Measurements from ENCODE around the gene HIGD2B. TPM values are rescaled to one million over a fixed set of nuclear protein-coding genes. Genes with fewer than 3 reads are reported as not detected.

Gene HIGD2B
- total and polyA plus RNA-seq, 2 of the 13 experiments (the other 11 are each of a cell fraction or from before 2014, with no cell fraction given), result not detected

DNA sequence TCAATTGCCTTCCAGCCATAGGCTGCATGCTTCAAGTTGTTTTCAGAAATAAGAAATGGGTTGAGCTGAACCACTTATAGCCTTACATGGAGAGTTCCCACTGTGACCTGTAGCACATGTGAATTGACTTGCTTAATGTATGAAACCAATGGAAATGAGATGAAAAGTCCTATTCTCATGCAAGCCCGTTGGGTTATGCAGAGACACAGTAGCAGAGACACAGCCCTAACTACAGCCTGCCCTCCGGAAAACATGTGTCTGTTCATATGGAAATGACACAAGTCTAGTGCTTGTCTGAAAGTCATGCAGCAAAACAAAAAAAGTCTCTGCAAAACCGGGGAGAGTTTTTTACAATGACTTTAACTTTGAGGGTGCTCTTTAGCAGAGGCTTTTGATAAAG, 14.5 kb downstream of the HIGD2B start:
- no peak for ATAC-seq
- Histone ChIP-seq H3K36me3 (replicated peaks in 1 of 2; ENCODE audit: control insufficient read depth in 1 of 2, insufficient read depth in 2 of 2, low read length in 2 of 2) (no peaks in the 10 kb centered on the region), H3K79me2 (ENCODE audit: insufficient read depth, low read length) (no peaks in the 10 kb centered on the region), H4K20me1 (ENCODE audit: insufficient read depth, low read length) (no peaks in the 10 kb centered on the region), H3K4me2 (ENCODE audit: low read depth, low read length) (no peak overlapping the region), H3K9ac (ENCODE audit: insufficient read depth, low read depth, low read length) (no peak overlapping the region), H3K27ac (ENCODE audit: extremely low read length, insufficient read depth, low read length) (no peak overlapping the region), H2AFZ (ENCODE audit: low read length) (no peak overlapping the region), H3K4me3 (replicated peaks in 1 of 3; ENCODE audit: insufficient read depth in 1 of 3, low read depth in 2 of 3, low read length in 3 of 3) (no peak overlapping the region), H3K27me3 (ENCODE audit: control insufficient read depth in 1 of 2, insufficient read depth in 2 of 2, low read length in 2 of 2) (peaks cover 0 to 8% of the 10 kb centered on the region in 2 experiments; a peak in 2 of 5 replicates), H3K9me3 (ENCODE audit: low read length) (no peaks in the 10 kb centered on the region), H3K4me1 (ENCODE audit: insufficient read depth, low read length) (no peaks in the 10 kb centered on the region)
- 24% methylated on average over 3 of the region's 3 CpGs for WGBS (ENCODE audit: low lambda C conversion rate)
- intact Hi-C loops (cut with micrococcal nuclease; ENCODE audit: unreplicated experiment), result no loop called here
- no peak for FAIRE-seq
- no TSS peak for BruUV-seq (replicated peaks)
- ChIA-PET CTCF (ENCODE audit: low intra/inter-chr PET ratio, low total read pairs) (interaction anchor here (1.6 kb wide), 1 partner anchor 72 kb away, joined by 8 read pairs; no protein-coding TSS in a partner anchor), POLR2A (interaction anchor here (0.8 kb wide), 1 partner anchor 14 kb away, joined by 4 read pairs; the partner anchor contains the start of genes BBS4 and HIGD2B)
- TF ChIP-seq, protein P1, sequence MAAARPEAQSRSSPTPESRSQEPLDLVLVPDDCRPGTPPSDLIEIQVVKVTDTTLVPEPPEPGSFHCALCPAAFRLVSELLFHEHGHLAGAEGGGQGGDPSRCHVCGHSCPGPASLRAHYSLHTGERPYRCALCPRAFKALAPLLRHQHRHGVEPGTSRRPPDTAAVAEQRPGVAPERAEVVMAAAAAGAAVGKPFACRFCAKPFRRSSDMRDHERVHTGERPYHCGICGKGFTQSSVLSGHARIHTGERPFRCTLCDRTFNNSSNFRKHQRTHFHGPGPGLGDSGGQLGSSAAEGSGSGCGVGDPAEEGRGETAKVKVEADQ (CRISPR knock-in tag; IDR thresholded peaks at IDR 0.05; ENCODE audit: borderline replicate concordance), result no peak
- TF ChIP-seq EHMT2 (IDR thresholded peaks at IDR 0.05; ENCODE audit: borderline replicate concordance, low read depth, low read length) (no peak), JUNB (CRISPR knock-in tag; IDR thresholded peaks at IDR 0.05; ENCODE audit: borderline replicate concordance) (no peak), ISL2 (CRISPR knock-in tag; IDR thresholded peaks at IDR 0.05) (no peak), PAF1 (CRISPR knock-in tag; IDR thresholded peaks at IDR 0.05) (no peak), DBP (CRISPR knock-in tag; IDR thresholded peaks at IDR 0.05; ENCODE audit: not compliant biosample characterization) (no peak), ZIK1 (CRISPR knock-in tag; IDR thresholded peaks at IDR 0.05; ENCODE audit: borderline replicate concordance, low read depth) (no peak), ZNF713 (CRISPR knock-in tag; IDR thresholded peaks at IDR 0.05) (no peak), NFE2L1 (CRISPR knock-in tag; IDR thresholded peaks at IDR 0.05; ENCODE audit: borderline replicate concordance) (no peak), SP4 (CRISPR knock-in tag; IDR thresholded peaks at IDR 0.05) (no peak), BCL6 (CRISPR knock-in tag; IDR thresholded peaks at IDR 0.05) (no peak), ZNF513 (CRISPR knock-in tag; conservative IDR thresholded peaks at IDR 0.05) (no peak), SATB2 (CRISPR knock-in tag; IDR thresholded peaks at IDR 0.05) (no peak), ZNF282 (IDR thresholded peaks at IDR 0.05; ENCODE audit: partially characterized antibody) (no peak), CEBPG (CRISPR knock-in tag; IDR thresholded peaks at IDR 0.05) (no peak)
- TF ChIP-seq, protein P2, sequence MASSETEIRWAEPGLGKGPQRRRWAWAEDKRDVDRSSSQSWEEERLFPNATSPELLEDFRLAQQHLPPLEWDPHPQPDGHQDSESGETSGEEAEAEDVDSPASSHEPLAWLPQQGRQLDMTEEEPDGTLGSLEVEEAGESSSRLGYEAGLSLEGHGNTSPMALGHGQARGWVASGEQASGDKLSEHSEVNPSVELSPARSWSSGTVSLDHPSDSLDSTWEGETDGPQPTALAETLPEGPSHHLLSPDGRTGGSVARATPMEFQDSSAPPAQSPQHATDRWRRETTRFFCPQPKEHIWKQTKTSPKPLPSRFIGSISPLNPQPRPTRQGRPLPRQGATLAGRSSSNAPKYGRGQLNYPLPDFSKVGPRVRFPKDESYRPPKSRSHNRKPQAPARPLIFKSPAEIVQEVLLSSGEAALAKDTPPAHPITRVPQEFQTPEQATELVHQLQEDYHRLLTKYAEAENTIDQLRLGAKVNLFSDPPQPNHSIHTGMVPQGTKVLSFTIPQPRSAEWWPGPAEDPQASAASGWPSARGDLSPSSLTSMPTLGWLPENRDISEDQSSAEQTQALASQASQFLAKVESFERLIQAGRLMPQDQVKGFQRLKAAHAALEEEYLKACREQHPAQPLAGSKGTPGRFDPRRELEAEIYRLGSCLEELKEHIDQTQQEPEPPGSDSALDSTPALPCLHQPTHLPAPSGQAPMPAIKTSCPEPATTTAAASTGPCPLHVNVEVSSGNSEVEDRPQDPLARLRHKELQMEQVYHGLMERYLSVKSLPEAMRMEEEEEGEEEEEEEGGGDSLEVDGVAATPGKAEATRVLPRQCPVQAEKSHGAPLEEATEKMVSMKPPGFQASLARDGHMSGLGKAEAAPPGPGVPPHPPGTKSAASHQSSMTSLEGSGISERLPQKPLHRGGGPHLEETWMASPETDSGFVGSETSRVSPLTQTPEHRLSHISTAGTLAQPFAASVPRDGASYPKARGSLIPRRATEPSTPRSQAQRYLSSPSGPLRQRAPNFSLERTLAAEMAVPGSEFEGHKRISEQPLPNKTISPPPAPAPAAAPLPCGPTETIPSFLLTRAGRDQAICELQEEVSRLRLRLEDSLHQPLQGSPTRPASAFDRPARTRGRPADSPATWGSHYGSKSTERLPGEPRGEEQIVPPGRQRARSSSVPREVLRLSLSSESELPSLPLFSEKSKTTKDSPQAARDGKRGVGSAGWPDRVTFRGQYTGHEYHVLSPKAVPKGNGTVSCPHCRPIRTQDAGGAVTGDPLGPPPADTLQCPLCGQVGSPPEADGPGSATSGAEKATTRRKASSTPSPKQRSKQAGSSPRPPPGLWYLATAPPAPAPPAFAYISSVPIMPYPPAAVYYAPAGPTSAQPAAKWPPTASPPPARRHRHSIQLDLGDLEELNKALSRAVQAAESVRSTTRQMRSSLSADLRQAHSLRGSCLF (CRISPR knock-in tag; IDR thresholded peaks at IDR 0.05; ENCODE audit: borderline replicate concordance), result no peak
- TF ChIP-seq, protein P3, sequence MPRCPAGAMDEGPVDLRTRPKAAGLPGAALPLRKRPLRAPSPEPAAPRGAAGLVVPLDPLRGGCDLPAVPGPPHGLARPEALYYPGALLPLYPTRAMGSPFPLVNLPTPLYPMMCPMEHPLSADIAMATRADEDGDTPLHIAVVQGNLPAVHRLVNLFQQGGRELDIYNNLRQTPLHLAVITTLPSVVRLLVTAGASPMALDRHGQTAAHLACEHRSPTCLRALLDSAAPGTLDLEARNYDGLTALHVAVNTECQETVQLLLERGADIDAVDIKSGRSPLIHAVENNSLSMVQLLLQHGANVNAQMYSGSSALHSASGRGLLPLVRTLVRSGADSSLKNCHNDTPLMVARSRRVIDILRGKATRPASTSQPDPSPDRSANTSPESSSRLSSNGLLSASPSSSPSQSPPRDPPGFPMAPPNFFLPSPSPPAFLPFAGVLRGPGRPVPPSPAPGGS (CRISPR knock-in tag; IDR thresholded peaks at IDR 0.05), result no peak
- in situ Hi-C loops (cut with HindIII; ENCODE audit: extremely low pct_ligation_motif_present, low pct_unique_long_range_greater_than_20kb), result no loop called here
- DNase-seq (ENCODE audit: low spot score), result no peak
